Natural killer cell (primary cell): Measurements from ENCODE around the gene TCERG1. TPM values are rescaled to one million over a fixed set of nuclear protein-coding genes. Genes with fewer than 3 reads are reported as not detected.

Experiments used
- ATAC-seq, 3 donors: fragments of 150-1000 bp in 2 of 3; fragments of 200-7000 bp in 1 of 3; cut with Tn5 transposase; 1 replicate in 1 of 3; 2 replicates in 2 of 3; pipeline ENCODE4 v1.10.0; 2021; ENCODE audit warnings: mild to moderate bottlenecking in 2 of 3, moderate library complexity in 2 of 3
- DNase-seq, 2 donors: peaks; one replicate each; pipeline versions ENCODE4 v3.0.0 to v3.0.0-alpha.2; 2013 to 2021; ENCODE audit warnings: mixed read lengths in 1 of 2
- H3K27ac ChIP-seq: one replicate; pipeline ENCODE4 v1.5.1; 2013; ENCODE audit warnings: mild to moderate bottlenecking, low read length
- H3K27me3 ChIP-seq: one replicate; pipeline ENCODE4 v1.6.1; 2013; ENCODE audit warnings: low read length; ENCODE audit not compliant: control insufficient read depth, insufficient read depth
- H3K36me3 ChIP-seq: one replicate; pipeline ENCODE4 v1.6.1; 2013; ENCODE audit warnings: low read length; ENCODE audit not compliant: control insufficient read depth, insufficient read depth
- H3K4me1 ChIP-seq: one replicate; pipeline ENCODE4 v1.6.1; 2013; ENCODE audit warnings: low read length; ENCODE audit not compliant: control insufficient read depth, insufficient read depth
- H3K4me3 ChIP-seq: one replicate; pipeline ENCODE4 v1.5.1; 2013; ENCODE audit warnings: low read length
- H3K9me3 ChIP-seq: one replicate; pipeline ENCODE4 v1.6.1; 2013; ENCODE audit warnings: low read length; ENCODE audit not compliant: control insufficient read depth, insufficient read depth
- H3K27ac Mint-ChIP-seq, 2 donors: one replicate each; pipeline ENCODE4 v1.8.0; 2022; ENCODE audit warnings: mild to moderate bottlenecking in 2 of 2, mixed read lengths in 2 of 2, moderate library complexity in 1 of 2
- H3K27me3 Mint-ChIP-seq, 2 donors: one replicate each; pipeline ENCODE4 v1.8.0; 2022; ENCODE audit warnings: low read depth in 2 of 2, mixed read lengths in 2 of 2
- H3K36me3 Mint-ChIP-seq: one replicate; pipeline ENCODE4 v1.8.0; 2022; ENCODE audit warnings: mixed read lengths
- H3K4me1 Mint-ChIP-seq, 2 donors: one replicate each; pipeline ENCODE4 v1.8.0; 2022; ENCODE audit warnings: mixed read lengths in 2 of 2
- H3K4me3 Mint-ChIP-seq: one replicate; pipeline ENCODE4 v1.8.0; 2022; ENCODE audit warnings: mild to moderate bottlenecking, moderate library complexity, mixed read lengths
- H3K9me3 Mint-ChIP-seq, 2 donors: one replicate each; pipeline ENCODE4 v1.8.0; 2022; ENCODE audit warnings: mixed read lengths in 2 of 2
- WGBS: methylation state at CpG from one replicate; pipeline ENCODE4 v1.1.7; 2013; ENCODE audit warnings: missing lambda C conversion rate; ENCODE audit not compliant: insufficient coverage; 5-methylcytosine and 5-hydroxymethylcytosine counted together
- intact Hi-C: fragments of 100-400 bp; cut with micrococcal nuclease; formaldehyde crosslinking; loops from one replicate; pipeline ENCODE4 v1.14.2; 2022
- total RNA-seq, 4 donors: library from RNA; stranded (reverse); fragments of 120-200 nt in 1 of 4; gene quantifications; one replicate each; pipeline versions ENCODE4 v1.2.3 to v1.2.4, GENCODE V29; 2013 to 2022
- TF ChIP-seq, protein P1 (sequence below): fragments of 200-600 bp; IDR thresholded peaks from one replicate; pipeline ENCODE4 v1.8.0; 2022; ENCODE audit warnings: antibody characterized with exemption

Gene TCERG1
- total RNA-seq, 3 donors from 2014 or later (not counting 1 experiment from before 2014, with no cell fraction given), result 77.5 to 97.0 (median 96.1) TPM

- Histone ChIP-seq H3K4me3 (no peak overlapping the region), H3K27me3 (no peaks in the 10 kb centered on the region), H3K4me1 (no peaks in the 10 kb centered on the region), H3K9me3 (no peaks in the 10 kb centered on the region), H3K36me3 (no peaks in the 10 kb centered on the region), H3K27ac (no peak overlapping the region)
- Mint-ChIP-seq H3K27ac (no peak overlapping the region), H3K36me3 (no peaks in the 10 kb centered on the region), H3K4me1 (peaks cover 2% of the 10 kb centered on the region in 2 donors), H3K27me3 (peaks cover 5 to 18% of the 10 kb centered on the region in 2 donors), H3K9me3 (no peaks in the 10 kb centered on the region), H3K4me3 (no peak overlapping the region)
- ATAC-seq (no peak), DNase-seq (no peak)
- TF ChIP-seq, protein P1, sequence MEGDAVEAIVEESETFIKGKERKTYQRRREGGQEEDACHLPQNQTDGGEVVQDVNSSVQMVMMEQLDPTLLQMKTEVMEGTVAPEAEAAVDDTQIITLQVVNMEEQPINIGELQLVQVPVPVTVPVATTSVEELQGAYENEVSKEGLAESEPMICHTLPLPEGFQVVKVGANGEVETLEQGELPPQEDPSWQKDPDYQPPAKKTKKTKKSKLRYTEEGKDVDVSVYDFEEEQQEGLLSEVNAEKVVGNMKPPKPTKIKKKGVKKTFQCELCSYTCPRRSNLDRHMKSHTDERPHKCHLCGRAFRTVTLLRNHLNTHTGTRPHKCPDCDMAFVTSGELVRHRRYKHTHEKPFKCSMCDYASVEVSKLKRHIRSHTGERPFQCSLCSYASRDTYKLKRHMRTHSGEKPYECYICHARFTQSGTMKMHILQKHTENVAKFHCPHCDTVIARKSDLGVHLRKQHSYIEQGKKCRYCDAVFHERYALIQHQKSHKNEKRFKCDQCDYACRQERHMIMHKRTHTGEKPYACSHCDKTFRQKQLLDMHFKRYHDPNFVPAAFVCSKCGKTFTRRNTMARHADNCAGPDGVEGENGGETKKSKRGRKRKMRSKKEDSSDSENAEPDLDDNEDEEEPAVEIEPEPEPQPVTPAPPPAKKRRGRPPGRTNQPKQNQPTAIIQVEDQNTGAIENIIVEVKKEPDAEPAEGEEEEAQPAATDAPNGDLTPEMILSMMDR, result no peak
- intact Hi-C loops, result no loop called here
- 59% methylated on average over 3 of the region's 4 CpGs for WGBS
Measured at GRCh38 chr5:146528236-146528635, 81.1 kb downstream of the TCERG1 start.

GRCh38 chr5:146529984-146530383 is 82.9 kb downstream of the TCERG1 start:
- WGBS, result 56% methylated on average over 2 of the region's 2 CpGs
- no peaks in the 10 kb centered on the region for H3K36me3 ChIP-seq
- H3K4me3 Mint-ChIP-seq, result no peak overlapping the region
- ATAC-seq (no peak), DNase-seq (no peak)
- no peaks in the 10 kb centered on the region for H3K9me3 Mint-ChIP-seq
- H3K4me1 ChIP-seq, result no peaks in the 10 kb centered on the region
- H3K27me3 Mint-ChIP-seq, result peaks cover 2 to 9% of the 10 kb centered on the region in 2 donors
- no peaks in the 10 kb centered on the region for H3K36me3 Mint-ChIP-seq
- no peak overlapping the region for H3K27ac Mint-ChIP-seq
- no peak overlapping the region for H3K4me3 ChIP-seq
- TF ChIP-seq, protein P1, result no peak
- H3K27ac ChIP-seq, result no peak overlapping the region
- intact Hi-C loops, result no loop called here
- peaks cover 6% of the 10 kb centered on the region in 2 donors for H3K4me1 Mint-ChIP-seq
- no peaks in the 10 kb centered on the region for H3K27me3 ChIP-seq
- no peaks in the 10 kb centered on the region for H3K9me3 ChIP-seq

DNA sequence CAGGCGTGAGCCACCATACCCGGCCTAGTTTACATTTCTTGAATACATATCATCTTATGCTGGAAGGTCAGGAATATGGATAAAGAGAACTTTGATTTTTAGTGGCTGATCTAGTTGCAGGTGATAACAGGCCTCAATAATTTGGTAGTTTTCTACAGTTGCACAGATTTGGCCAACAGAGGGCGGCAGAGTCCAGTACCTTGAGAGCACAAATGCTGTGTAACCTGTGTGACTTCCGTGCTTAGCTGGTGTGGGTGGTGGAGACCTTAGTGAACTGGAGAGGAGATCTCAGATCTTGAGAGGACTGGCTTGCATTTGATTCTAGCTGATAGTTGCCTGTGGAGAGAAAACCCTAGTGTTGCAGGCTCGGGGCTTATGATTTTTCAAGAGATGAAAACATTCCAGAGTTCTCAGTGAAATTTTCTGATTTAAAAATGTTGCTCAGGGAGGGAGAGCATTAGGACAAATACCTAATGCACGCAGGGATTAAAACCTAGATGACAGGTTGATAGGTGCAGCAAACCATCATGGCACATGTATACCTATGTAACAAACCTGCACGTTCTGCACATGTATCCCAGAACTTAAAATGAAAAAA is 86.2 kb downstream of the TCERG1 start:
- DNase-seq (peak; percentile 62 to 85), ATAC-seq (peak; percentile 90 to 99 (median 98))
- Histone ChIP-seq H3K27me3 (no peaks in the 10 kb centered on the region), H3K36me3 (no peaks in the 10 kb centered on the region), H3K27ac (no peak overlapping the region), H3K4me3 (no peak overlapping the region), H3K9me3 (no peaks in the 10 kb centered on the region), H3K4me1 (no peaks in the 10 kb centered on the region)
- Mint-ChIP-seq H3K9me3 (no peaks in the 10 kb centered on the region), H3K4me3 (no peak overlapping the region), H3K27me3 (peaks cover 0 to under 1% of the 10 kb centered on the region in 2 donors), H3K4me1 (peaks cover 6% of the 10 kb centered on the region in 2 donors), H3K27ac (no peak overlapping the region), H3K36me3 (no peaks in the 10 kb centered on the region)
- 31% methylated on average over 4 of the region's 7 CpGs for WGBS
- intact Hi-C loops, result loop anchor here (1.0 kb wide), 1 partner anchor 656 kb away; no protein-coding TSS in a partner anchor
- TF ChIP-seq, protein P1, result peak; percentile 78

DNA sequence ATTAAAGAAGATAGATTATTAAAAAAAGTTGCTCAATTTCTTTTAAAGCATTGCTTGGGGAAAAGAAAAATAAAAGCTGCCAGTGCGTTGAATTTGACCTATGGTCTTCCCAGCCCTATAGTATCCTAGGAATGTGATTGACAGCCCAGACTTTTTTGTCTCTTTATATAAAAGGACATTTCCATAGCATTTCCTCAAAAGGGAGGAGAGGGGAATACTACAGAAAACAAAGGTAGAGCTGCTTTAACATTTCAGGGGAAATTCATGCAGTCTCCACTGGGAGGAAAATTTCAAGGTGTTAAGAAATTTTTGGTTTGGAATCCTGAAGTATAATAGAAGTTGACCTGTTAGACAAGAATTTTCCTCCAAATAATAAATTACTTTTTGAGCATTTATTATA is 86.7 kb downstream of the TCERG1 start:
- no peaks in the 10 kb centered on the region for H3K9me3 ChIP-seq
- no peak overlapping the region for H3K27ac ChIP-seq
- no peaks in the 10 kb centered on the region for H3K4me1 ChIP-seq
- no peaks in the 10 kb centered on the region for H3K36me3 ChIP-seq
- no peak for ATAC-seq
- no peaks in the 10 kb centered on the region for H3K27me3 ChIP-seq
- no CpG with 5 or more reads among the region's 1 CpG for WGBS
- no peaks in the 10 kb centered on the region for H3K9me3 Mint-ChIP-seq
- H3K27me3 Mint-ChIP-seq, result no peaks in the 10 kb centered on the region
- H3K4me3 ChIP-seq, result no peak overlapping the region
- H3K4me1 Mint-ChIP-seq, result peaks cover 6% of the 10 kb centered on the region in 2 donors
- no peaks in the 10 kb centered on the region for H3K36me3 Mint-ChIP-seq
- intact Hi-C loops, result loop anchor here (1.0 kb wide), 1 partner anchor 655 kb away; no protein-coding TSS in a partner anchor
- no peak overlapping the region for H3K27ac Mint-ChIP-seq
- TF ChIP-seq, protein P1, result no peak
- H3K4me3 Mint-ChIP-seq, result no peak overlapping the region
- DNase-seq, result no peak
